ENCODE measurements around the gene DENND6A. TPM values are rescaled to one million over a fixed set of nuclear protein-coding genes. Genes with fewer than 3 reads are reported as not detected.

DENND6A gene
- total RNA-seq = 19.6 and 37.8 TPM in 2 replicates

GRCh38 chr3:57692396-57693147, at the start of gene DENND6A:
TSS of gene DENND6A (minus strand) at chr3:57693077. CDS start at chr3:57693018, 59 bp downstream.

GRCh38 chr3:57597127-57597923, 95.6 kb downstream of the DENND6A start, which contains the start of gene ARF4:
TSS of gene ARF4 (minus strand) at chr3:57597344. CDS start at chr3:57597140, 204 bp downstream.

Other genes starting within 250 kb of the DENND6A start
- gene DNAH12, start 148.7 kb downstream of the DENND6A start, total RNA-seq = not detected in 2 replicates
- 12.0 and 19.9 TPM in 2 replicates for gene PDE12, start 136.8 kb downstream of the DENND6A start, total RNA-seq
- 176 and 180 TPM in 2 replicates for gene ARF4, start 95.7 kb downstream of the DENND6A start, total RNA-seq
- 44.8 and 66.4 TPM in 2 replicates for gene SLMAP, start 63.2 kb upstream of the DENND6A start, total RNA-seq

Data from hair follicular keratinocyte (primary cell).